Ascending aorta (tissue), 2 donors: ENCODE data around the gene SEMA4F. TPM values are rescaled to one million over a fixed set of nuclear protein-coding genes. Genes with fewer than 3 reads are reported as not detected.
"Not testable (repeated sequence)": the region's sequence is repeated elsewhere in the genome, so short reads cannot be mapped to it uniquely, and the experiment has no call there.

Experiments
- DNase-seq, 2 donors: peaks; one replicate each; pipeline ENCODE4 v3.0.0-alpha.2; 2019; ENCODE audit warnings: low spot score in 2 of 2
- H3K27ac ChIP-seq, 2 donors: fragments of 200-600 bp; sonication (generic); one replicate each; pipeline ENCODE4 v1.5.1; 2016 to 2017; ENCODE audit warnings: mild to moderate bottlenecking in 1 of 2
- H3K27me3 ChIP-seq: fragments of 200-600 bp; sonication (generic); one replicate; pipeline ENCODE4 v1.5.1; 2017
- H3K36me3 ChIP-seq, 2 donors: fragments of 200-600 bp; sonication (generic); one replicate each; pipeline ENCODE4 v1.5.1; 2016
- H3K4me1 ChIP-seq, 2 donors: fragments of 200-600 bp; sonication (generic); one replicate each; pipeline ENCODE4 v1.5.1; 2016 to 2017; ENCODE audit warnings: mild to moderate bottlenecking in 1 of 2
- H3K4me3 ChIP-seq, 2 donors: fragments of 200-600 bp; sonication (generic); one replicate each; pipeline ENCODE4 v1.5.1; 2016 to 2017; ENCODE audit warnings: mild to moderate bottlenecking in 1 of 2
- H3K9me3 ChIP-seq, 2 donors: fragments of 200-600 bp; sonication (generic); one replicate each; pipeline ENCODE4 v1.5.1; 2016
- intact Hi-C: fragments of 100-400 bp; cut with DNase I; formaldehyde crosslinking; loops from one replicate; pipeline ENCODE4 v1.15.1; 2023
- total RNA-seq: library from RNA; depleted of rRNA; stranded (reverse); fragments of >200 nt; gene quantifications from one replicate; pipeline ENCODE4 v1.1.0, GENCODE V29; 2016
- TF ChIP-seq, protein P1 (sequence below), 3 experiments: fragments of 200-600 bp in 2 of 3; fragments of 450-650 bp in 1 of 3; sonication (generic) in 2 of 3; IDR thresholded peaks; one replicate each; pipeline ENCODE4 v1.5.1; 2016 to 2019; ENCODE audit warnings: antibody characterized with exemption in 3 of 3, mild to moderate bottlenecking in 1 of 3, moderate library complexity in 1 of 3

SEMA4F gene
- total RNA-seq, 1 donor from 2014 or later, result 0.32 TPM

DNA sequence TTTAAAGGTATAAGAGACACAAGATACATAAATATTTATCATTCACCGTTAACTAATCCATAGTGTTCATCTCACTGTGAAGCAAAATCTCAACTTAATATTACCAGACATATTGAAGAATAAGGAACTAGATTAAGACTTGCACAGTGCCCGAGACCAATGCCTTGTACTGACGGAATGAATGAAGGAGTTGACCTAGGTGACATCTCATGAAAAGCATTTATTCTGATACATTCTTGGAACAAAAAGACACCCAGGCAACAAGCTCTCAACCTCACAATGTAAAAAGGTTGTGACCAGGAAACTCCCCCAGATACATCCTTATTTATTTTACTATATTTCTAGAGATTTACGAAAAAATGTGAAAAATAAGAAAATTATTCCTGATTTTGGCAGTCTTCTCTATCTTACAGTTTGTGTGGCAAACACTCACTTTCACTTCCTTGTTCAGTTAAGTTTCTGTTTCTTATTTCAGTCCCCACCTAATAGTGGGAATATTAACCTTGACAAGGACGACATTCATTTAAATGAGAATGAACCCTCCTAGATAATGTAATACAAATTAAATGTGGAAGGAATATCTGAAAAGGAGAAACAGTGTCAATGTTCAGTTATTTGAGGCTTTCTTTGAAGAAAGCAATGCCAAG is 34.3 kb upstream of the SEMA4F start:
- TF ChIP-seq, protein P1, sequence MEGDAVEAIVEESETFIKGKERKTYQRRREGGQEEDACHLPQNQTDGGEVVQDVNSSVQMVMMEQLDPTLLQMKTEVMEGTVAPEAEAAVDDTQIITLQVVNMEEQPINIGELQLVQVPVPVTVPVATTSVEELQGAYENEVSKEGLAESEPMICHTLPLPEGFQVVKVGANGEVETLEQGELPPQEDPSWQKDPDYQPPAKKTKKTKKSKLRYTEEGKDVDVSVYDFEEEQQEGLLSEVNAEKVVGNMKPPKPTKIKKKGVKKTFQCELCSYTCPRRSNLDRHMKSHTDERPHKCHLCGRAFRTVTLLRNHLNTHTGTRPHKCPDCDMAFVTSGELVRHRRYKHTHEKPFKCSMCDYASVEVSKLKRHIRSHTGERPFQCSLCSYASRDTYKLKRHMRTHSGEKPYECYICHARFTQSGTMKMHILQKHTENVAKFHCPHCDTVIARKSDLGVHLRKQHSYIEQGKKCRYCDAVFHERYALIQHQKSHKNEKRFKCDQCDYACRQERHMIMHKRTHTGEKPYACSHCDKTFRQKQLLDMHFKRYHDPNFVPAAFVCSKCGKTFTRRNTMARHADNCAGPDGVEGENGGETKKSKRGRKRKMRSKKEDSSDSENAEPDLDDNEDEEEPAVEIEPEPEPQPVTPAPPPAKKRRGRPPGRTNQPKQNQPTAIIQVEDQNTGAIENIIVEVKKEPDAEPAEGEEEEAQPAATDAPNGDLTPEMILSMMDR (IDR thresholded peaks at IDR 0.05), result no peak
- no peaks in the 10 kb centered on the region for H3K27me3 ChIP-seq
- no peaks in the 10 kb centered on the region for H3K4me1 ChIP-seq
- no peak overlapping the region for H3K27ac ChIP-seq
- DNase-seq, result no peak
- H3K4me3 ChIP-seq, result no peak overlapping the region
- intact Hi-C loops, result no loop called here
- no peaks in the 10 kb centered on the region for H3K36me3 ChIP-seq
- no peaks in the 10 kb centered on the region for H3K9me3 ChIP-seq

DNA sequence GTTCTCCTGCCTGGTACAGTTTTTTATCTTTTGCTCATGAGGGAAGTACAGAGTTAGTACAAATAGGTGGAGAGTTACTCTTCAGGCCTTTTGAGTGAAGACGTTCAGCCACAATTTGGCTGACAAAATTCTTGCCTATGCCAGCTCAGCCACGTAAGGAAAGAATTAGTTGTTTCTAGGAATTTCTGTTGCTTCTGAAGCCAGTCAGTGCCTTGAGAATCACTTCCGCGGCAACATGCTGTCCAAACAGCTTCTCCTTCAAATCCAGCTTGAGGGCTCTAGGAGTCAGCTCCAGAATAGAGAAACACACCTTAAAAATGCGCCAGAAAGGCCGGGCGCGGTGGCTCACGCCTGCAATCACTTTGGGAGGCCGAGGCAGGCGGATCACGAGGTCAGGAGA is 33.4 kb upstream of the SEMA4F start:
- Histone ChIP-seq H3K27ac (no peak overlapping the region), H3K36me3 (no peaks in the 10 kb centered on the region), H3K9me3 (no peaks in the 10 kb centered on the region), H3K27me3 (no peaks in the 10 kb centered on the region), H3K4me1 (no peaks in the 10 kb centered on the region), H3K4me3 (no peak overlapping the region)
- DNase-seq, result no peak
- intact Hi-C loops, result no loop called here
- TF ChIP-seq, protein P1 (IDR thresholded peaks at IDR 0.05), result no peak

DNA sequence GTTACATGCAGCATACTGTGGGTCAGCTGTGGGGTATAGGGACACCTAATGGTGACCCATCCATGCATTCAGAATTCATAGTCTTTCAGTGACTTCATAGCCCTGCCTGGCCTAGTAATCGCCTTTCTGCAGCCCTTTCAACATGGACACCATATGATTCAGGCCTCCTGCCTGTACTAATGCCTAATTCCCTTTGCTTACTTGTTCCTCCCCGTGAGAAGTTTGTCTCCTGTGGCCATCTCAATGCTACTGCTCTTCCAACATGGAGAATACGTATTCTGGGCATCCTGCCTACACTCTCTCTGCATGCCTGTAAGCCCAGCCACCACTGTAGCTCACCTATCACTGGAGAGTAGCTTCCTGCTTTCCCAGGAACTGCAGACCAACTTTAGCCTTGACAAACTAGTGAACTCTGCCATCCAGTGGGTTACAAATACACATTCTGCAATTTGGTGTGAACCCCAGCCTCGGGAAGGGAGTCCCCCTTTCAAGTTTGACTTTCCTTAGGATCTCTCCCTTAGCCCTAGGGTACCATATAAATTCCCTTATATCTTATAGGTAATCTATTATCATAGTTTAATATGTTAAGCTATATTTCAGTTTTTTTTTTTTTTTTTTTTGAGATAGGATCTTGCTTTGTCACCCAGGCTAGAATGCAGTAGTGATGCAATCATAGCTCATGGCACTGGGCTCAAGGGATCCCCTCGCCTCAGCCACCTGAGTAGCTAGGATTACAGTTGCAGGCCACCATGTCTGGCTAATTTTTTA is 28.2 kb upstream of the SEMA4F start:
- TF ChIP-seq, protein P1 (IDR thresholded peaks at IDR 0.05), result no peak
- H3K9me3 ChIP-seq, result no peaks in the 10 kb centered on the region
- intact Hi-C loops, result no loop called here
- no peak overlapping the region for H3K4me3 ChIP-seq
- H3K4me1 ChIP-seq, result no peaks in the 10 kb centered on the region
- H3K36me3 ChIP-seq, result no peaks in the 10 kb centered on the region
- H3K27me3 ChIP-seq, result no peaks in the 10 kb centered on the region
- H3K27ac ChIP-seq, result no peak overlapping the region
- no peak for DNase-seq

DNA sequence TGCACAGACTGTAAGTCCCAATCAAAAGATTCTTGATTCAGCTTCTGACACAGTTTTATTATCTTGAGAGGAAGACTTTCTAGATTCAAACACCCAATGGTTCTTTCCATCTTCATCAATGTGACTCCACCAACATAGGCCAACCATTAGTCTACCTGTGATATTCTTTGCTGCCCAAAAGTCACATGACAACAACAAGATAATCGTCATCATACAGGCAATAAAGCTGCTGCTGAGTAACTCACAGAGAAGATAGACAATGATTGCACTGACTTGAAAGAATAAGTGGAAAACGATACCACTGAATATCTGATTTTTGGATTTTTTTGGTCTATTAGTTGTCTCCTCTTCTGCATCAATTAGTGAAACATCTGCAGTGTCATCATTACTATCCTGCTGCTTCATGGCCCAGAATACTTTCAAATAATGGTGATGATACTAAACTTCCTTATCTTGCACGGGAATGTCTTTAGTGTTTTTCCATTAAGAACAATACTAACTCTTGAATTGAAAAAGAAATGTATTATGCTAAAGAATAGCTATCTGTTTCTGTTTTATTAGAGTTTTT is 25.4 kb upstream of the SEMA4F start:
- Histone ChIP-seq H3K9me3 (no peaks in the 10 kb centered on the region), H3K36me3 (no peaks in the 10 kb centered on the region), H3K4me3 (no peak overlapping the region), H3K4me1 (no peaks in the 10 kb centered on the region), H3K27ac (no peak overlapping the region), H3K27me3 (no peaks in the 10 kb centered on the region)
- intact Hi-C loops, result no loop called here
- TF ChIP-seq, protein P1 (IDR thresholded peaks at IDR 0.05), result no peak
- no peak for DNase-seq

DNA sequence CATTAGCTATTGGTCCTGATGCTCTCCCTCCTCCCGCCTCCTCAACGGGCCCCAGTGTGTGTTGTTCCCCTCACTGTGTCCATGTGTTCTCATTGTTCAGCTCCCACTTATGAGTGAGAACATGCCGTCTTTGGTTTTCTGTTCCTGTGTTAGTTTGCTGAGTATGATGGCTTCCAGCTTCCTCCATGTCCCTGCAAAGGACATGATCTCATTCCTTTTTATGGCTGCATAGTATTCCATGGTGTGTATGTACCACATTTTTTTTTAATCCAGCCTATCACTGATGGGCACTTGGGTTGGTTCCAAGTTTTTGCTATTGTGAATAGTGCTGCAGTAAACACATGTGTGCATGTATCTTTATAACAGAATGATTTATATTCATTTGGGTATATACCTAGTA is 23.6 kb upstream of the SEMA4F start:
- H3K36me3 ChIP-seq, intact Hi-C loops, H3K9me3 ChIP-seq, H3K27ac ChIP-seq, DNase-seq, H3K4me3 ChIP-seq, H3K4me1 ChIP-seq, H3K27me3 ChIP-seq: not testable (repeated sequence)
